GM19372 (cell line): ENCODE data around the gene TENM4.

Source experiments
- ATAC-seq: cut with Tn5 transposase; IDR thresholded peaks from one replicate; pipeline ENCODE4 v1.9.1; 2021; ENCODE audit warnings: mild to moderate bottlenecking, low read depth, moderate library complexity; ENCODE audit not compliant: unreplicated experiment

The TENM4 gene

GRCh38 chr11:78789375-78789774 is 651.5 kb downstream of the TENM4 start:
- ATAC-seq: no peak

- no peak for ATAC-seq
Observed at GRCh38 chr11:78788533-78788932, 652.3 kb downstream of the TENM4 start.

GRCh38 chr11:78787696-78788095 is 653.1 kb downstream of the TENM4 start:
- no peak for ATAC-seq

GRCh38 chr11:78786746-78787145 is 654.1 kb downstream of the TENM4 start:
- no peak for ATAC-seq

GRCh38 chr11:78786086-78786485 is 654.7 kb downstream of the TENM4 start:
- ATAC-seq: no peak

- no peak for ATAC-seq
Observed at GRCh38 chr11:78784321-78785061, 656.3 kb downstream of the TENM4 start.

- no peak for ATAC-seq
Observed at GRCh38 chr11:78783846-78784245, 657.0 kb downstream of the TENM4 start.

GRCh38 chr11:78783301-78783700 is 657.5 kb downstream of the TENM4 start:
- no peak for ATAC-seq

GRCh38 chr11:78782725-78783124 is 658.1 kb downstream of the TENM4 start:
- no peak for ATAC-seq

GRCh38 chr11:78780889-78781288 is 659.9 kb downstream of the TENM4 start:
- ATAC-seq: no peak

- no peak for ATAC-seq
Observed at GRCh38 chr11:78773492-78773891, 667.3 kb downstream of the TENM4 start.

GRCh38 chr11:78773077-78773476 is 667.8 kb downstream of the TENM4 start:
- no peak for ATAC-seq

GRCh38 chr11:78772186-78772585 is 668.6 kb downstream of the TENM4 start:
- ATAC-seq: no peak

GRCh38 chr11:78770931-78771330 is 669.9 kb downstream of the TENM4 start:
- ATAC-seq: no peak

- no peak for ATAC-seq
Observed at GRCh38 chr11:78768971-78769370, 671.9 kb downstream of the TENM4 start.

- ATAC-seq: no peak
Observed at GRCh38 chr11:78768345-78768744, 672.5 kb downstream of the TENM4 start.

GRCh38 chr11:78767027-78767932 is 673.5 kb downstream of the TENM4 start:
- ATAC-seq: no peak

GRCh38 chr11:78764946-78765345 is 675.9 kb downstream of the TENM4 start:
- no peak for ATAC-seq

GRCh38 chr11:78763664-78764063 is 677.2 kb downstream of the TENM4 start:
- ATAC-seq: no peak

- no peak for ATAC-seq
Observed at GRCh38 chr11:78762105-78762504, 678.7 kb downstream of the TENM4 start.

GRCh38 chr11:78759071-78759470 is 681.8 kb downstream of the TENM4 start:
- ATAC-seq: no peak

- ATAC-seq: no peak
Observed at GRCh38 chr11:78753297-78753696, 687.5 kb downstream of the TENM4 start.
